ENCODE measurements around the gene CD59. TPM values are rescaled to one million over a fixed set of nuclear protein-coding genes. Genes with fewer than 3 reads are reported as not detected.

The CD59 gene
- total and polyA plus RNA-seq, 2 of the 4 experiments (the other 2 are of a cell fraction): 765 to 1,140 TPM

DNA sequence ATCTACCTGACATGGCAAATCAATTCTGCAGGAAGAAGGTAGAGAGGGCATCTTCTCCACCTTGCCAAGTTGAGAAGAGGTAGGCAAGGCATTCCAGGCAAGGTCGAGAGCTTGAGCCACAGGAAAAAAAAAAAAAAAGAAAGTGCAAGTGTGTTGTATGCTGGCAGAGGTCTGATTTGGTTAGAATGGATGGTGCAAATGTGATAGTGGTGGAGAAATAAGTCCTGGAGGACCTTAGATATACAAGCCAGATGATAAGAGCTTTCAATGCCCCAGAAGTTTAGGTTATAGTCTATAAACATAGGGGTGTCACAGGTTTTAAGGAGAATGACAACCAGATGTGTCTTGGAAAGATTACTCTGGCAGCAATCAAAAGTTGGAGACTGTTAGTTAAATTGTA is 36.6 kb upstream of the CD59 start:
- no peak overlapping the region for H2BK15ac ChIP-seq (ENCODE audit: low read depth, low read length)
- no peak overlapping the region for H2AFZ ChIP-seq (replicated peaks; ENCODE audit: low read length, poor library complexity)
- H2BK5ac ChIP-seq (ENCODE audit: low read depth, low read length, poor library complexity, severe bottlenecking): no peak overlapping the region
- ATAC-seq (ENCODE audit: low read depth) (no peak), DNase-seq (no peak)
- H3K9me3 ChIP-seq (ENCODE audit: control insufficient read depth, insufficient read depth, low read length): no peaks in the 10 kb centered on the region
- no peak overlapping the region for H2BK120ac ChIP-seq (ENCODE audit: low read depth, low read length)
- H3K23ac ChIP-seq (ENCODE audit: low read depth, low read length): no peak overlapping the region
- no peak overlapping the region for H4K5ac ChIP-seq (ENCODE audit: low read depth, low read length)
- no peak overlapping the region for H3K14ac ChIP-seq (replicated peaks; ENCODE audit: low read depth, low read length)
- H3K27ac ChIP-seq (ENCODE audit: insufficient read depth, low read length): no peak overlapping the region
- peaks cover 4% of the 10 kb centered on the region for H3K36me3 ChIP-seq (ENCODE audit: control insufficient read depth, insufficient read depth, low read length)
- H2BK20ac ChIP-seq (ENCODE audit: low read depth, low read length): no peak overlapping the region
- in situ Hi-C loops (cut with MboI; ENCODE audit: low sequenced_read_pairs): no loop called here
- H3K4me2 ChIP-seq (ENCODE audit: low read depth, low read length): no peak overlapping the region; the same call in 1 of the 2 replicates
- intact Hi-C loops (cut with micrococcal nuclease): no loop called here
- H3K9ac ChIP-seq (ENCODE audit: low read depth, low read length): no peak overlapping the region
- peaks cover 8% of the 10 kb centered on the region; the same call in 1 of the 2 replicates for H4K20me1 ChIP-seq (ENCODE audit: insufficient read depth, low read length)
- no CpG with 5 or more reads among the region's 1 CpG for WGBS, 2 experiments (ENCODE audit: extremely low coverage in 2 of 2, insufficient read length in 1 of 2)
- H3K56ac ChIP-seq (ENCODE audit: extremely low read depth, insufficient read depth, low read length): no peak overlapping the region
- H3K4me3 ChIP-seq (ENCODE audit: insufficient read depth, low read depth, low read length): no peak overlapping the region
- no peak overlapping the region for H4K91ac ChIP-seq (ENCODE audit: insufficient read depth, low read depth, low read length)
- no peak overlapping the region for H3K18ac ChIP-seq (ENCODE audit: low read depth, low read length)
- H2AK5ac ChIP-seq (ENCODE audit: low read depth, low read length): no peak overlapping the region
- no peak overlapping the region for H2AK9ac ChIP-seq (replicated peaks; ENCODE audit: low read depth, low read length, poor library complexity)
- BruUV-seq (replicated peaks): no TSS peak
- dilution Hi-C loops (cut with HindIII; ENCODE audit: low sequenced_read_pairs, unreplicated experiment): no loop called here
- H4K8ac ChIP-seq (ENCODE audit: low read depth in 2 of 2, low read length in 2 of 2): no peak overlapping the region
- no peak overlapping the region for H3K4ac ChIP-seq (ENCODE audit: low read depth, low read length)
- H3K79me1 ChIP-seq (ENCODE audit: low read depth in 1 of 2, low read length in 2 of 2): peaks cover 15 to 27% of the 10 kb centered on the region in 2 experiments
- H3K27me3 ChIP-seq (ENCODE audit: control insufficient read depth, insufficient read depth, low read length): no peaks in the 10 kb centered on the region
- peaks cover 7% of the 10 kb centered on the region for H3K4me1 ChIP-seq (ENCODE audit: control insufficient read depth, insufficient read depth, low read length)
- peaks cover 14% of the 10 kb centered on the region for H3K9me1 ChIP-seq (ENCODE audit: insufficient read depth, low read length)
- CTCF ChIA-PET: interaction anchor here (1.2 kb wide), 1 partner anchor 57 kb away, joined by 3 read pairs; no protein-coding TSS in a partner anchor
- no peak for TF ChIP-seq RAD21 (IDR thresholded peaks at IDR 0.05; ENCODE audit: low read length)
- TF ChIP-seq, protein P1, sequence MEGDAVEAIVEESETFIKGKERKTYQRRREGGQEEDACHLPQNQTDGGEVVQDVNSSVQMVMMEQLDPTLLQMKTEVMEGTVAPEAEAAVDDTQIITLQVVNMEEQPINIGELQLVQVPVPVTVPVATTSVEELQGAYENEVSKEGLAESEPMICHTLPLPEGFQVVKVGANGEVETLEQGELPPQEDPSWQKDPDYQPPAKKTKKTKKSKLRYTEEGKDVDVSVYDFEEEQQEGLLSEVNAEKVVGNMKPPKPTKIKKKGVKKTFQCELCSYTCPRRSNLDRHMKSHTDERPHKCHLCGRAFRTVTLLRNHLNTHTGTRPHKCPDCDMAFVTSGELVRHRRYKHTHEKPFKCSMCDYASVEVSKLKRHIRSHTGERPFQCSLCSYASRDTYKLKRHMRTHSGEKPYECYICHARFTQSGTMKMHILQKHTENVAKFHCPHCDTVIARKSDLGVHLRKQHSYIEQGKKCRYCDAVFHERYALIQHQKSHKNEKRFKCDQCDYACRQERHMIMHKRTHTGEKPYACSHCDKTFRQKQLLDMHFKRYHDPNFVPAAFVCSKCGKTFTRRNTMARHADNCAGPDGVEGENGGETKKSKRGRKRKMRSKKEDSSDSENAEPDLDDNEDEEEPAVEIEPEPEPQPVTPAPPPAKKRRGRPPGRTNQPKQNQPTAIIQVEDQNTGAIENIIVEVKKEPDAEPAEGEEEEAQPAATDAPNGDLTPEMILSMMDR (conservative IDR thresholded peaks at IDR 0.05; ENCODE audit: low read depth, low read length): no peak
- no peak for TF ChIP-seq MAFK (IDR thresholded peaks at IDR 0.05; ENCODE audit: low read depth, low read length)
- TF ChIP-seq MAZ (IDR thresholded peaks at IDR 0.05; ENCODE audit: borderline replicate concordance, low read depth, low read length): no peak
- no peak for TF ChIP-seq CHD1 (IDR thresholded peaks at IDR 0.05; ENCODE audit: low read depth, low read length)
- TF ChIP-seq POLR2A (IDR thresholded peaks at IDR 0.05; ENCODE audit: low read depth, low read length): no peak
- no peak for TF ChIP-seq MXI1 (IDR thresholded peaks at IDR 0.05; ENCODE audit: borderline replicate concordance, low read depth, low read length)
- TF ChIP-seq SMC3 (IDR thresholded peaks at IDR 0.05; ENCODE audit: low read depth, low read length): no peak
- TF ChIP-seq BHLHE40 (IDR thresholded peaks at IDR 0.05; ENCODE audit: low read depth, low read length): no peak
- POLR2A ChIA-PET (ENCODE audit: unreplicated experiment): no interaction called here
